ENCODE results near the gene ARHGAP33.

DNA sequence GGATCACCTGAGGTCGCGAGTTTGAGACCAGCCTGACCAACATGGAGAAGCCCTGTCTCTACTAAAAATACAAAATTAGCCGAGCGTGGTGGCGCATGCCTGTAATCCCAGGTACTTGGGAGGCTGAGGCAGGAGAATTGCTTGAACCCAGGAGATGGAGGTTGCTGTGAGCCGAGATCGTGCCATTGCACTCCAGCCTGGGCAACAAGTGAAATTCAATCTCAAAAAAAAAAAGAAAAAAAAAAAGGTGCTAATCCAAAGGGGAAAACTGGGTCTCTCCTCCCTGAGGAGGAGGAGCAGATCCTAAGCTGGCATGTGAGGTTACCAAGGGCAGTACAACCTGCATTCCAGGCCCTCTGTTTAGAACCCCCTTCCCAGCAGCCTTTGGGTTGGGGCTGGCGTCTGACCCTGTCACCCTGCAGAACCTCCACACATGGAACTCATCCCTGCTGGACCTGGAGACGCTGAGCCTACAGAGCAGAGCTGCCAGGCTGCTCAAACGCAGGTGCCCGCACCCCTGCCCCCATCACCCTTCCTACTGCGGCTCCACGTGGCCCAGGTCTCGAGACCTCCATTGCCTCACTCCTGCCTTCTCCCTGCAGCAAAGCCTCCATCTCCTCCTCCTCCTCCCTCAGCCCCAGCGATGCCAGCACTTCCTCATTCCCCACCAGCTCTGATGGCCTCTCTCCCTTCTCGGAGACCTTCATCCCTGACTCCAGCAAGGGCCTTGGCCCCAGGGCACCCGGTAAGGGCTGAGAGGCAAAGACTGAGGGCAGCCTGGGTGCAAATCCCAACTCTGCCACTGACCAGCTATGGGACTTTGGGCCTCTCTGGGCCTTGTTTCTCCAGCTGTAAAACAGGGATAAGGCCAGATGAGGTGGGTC lies 10.7 kb upstream of the ARHGAP33 start:
- TF ChIP-seq POLR2A (IDR thresholded peaks at IDR 0.05; ENCODE audit: low read length), result no peak
- no peak for TF ChIP-seq GATA1 (IDR thresholded peaks at IDR 0.05; ENCODE audit: low read depth, low read length)
